Progenitor cell of endocrine pancreas (in vitro differentiated cells): ENCODE measurements around the gene SYCP2. TPM values are rescaled to one million over a fixed set of nuclear protein-coding genes. Genes with fewer than 3 reads are reported as not detected.

ENCODE experiments used
- DNase-seq: peaks from one replicate; pipeline ENCODE4 v3.0.0; 2021; ENCODE audit warnings: low spot score; ENCODE audit not compliant: unreplicated experiment
- H3K27ac Mint-ChIP-seq: 2 replicates; pipeline ENCODE4 v1.8.0; 2021; ENCODE audit warnings: mild to moderate bottlenecking, moderate library complexity, mixed read lengths
- H3K27me3 Mint-ChIP-seq: 2 replicates; pipeline ENCODE4 v1.8.0; 2021; ENCODE audit warnings: mixed read lengths
- H3K36me3 Mint-ChIP-seq: 2 replicates; pipeline ENCODE4 v1.8.0; 2022; ENCODE audit warnings: mixed read lengths; ENCODE audit not compliant: insufficient read depth
- H3K4me1 Mint-ChIP-seq: 2 replicates; pipeline ENCODE4 v1.8.0; 2021; ENCODE audit warnings: low read depth, mixed read lengths
- H3K4me3 Mint-ChIP-seq: 2 replicates; pipeline ENCODE4 v1.8.0; 2021; ENCODE audit warnings: low read depth, mild to moderate bottlenecking, moderate library complexity, mixed read lengths
- H3K9me3 Mint-ChIP-seq: 2 replicates; pipeline ENCODE4 v1.8.0; 2021; ENCODE audit warnings: low read depth, mixed read lengths
- CTCF ChIP-seq: fragments of 200-600 bp; sonication (generic); IDR thresholded peaks from one replicate; pipeline ENCODE4 v1.5.0; 2021; ENCODE audit warnings: antibody characterized with exemption, mild to moderate bottlenecking; ENCODE audit not compliant: unreplicated experiment
- total RNA-seq: library from RNA; stranded (reverse); gene quantifications from 2 replicates; pipeline ENCODE4 v1.2.1, GENCODE V29; 2021

Gene SYCP2
- total RNA-seq, 1 donor from 2014 or later, result 2.2 TPM

GRCh38 chr20:59839400-59839799 is 94.0 kb downstream of the SYCP2 start:
- TF ChIP-seq CTCF, result no peak
- no peak overlapping the region for H3K4me3 Mint-ChIP-seq
- no peak for DNase-seq
- H3K4me1 Mint-ChIP-seq, result peaks cover 5% of the 10 kb centered on the region
- no peak overlapping the region for H3K27ac Mint-ChIP-seq
- H3K9me3 Mint-ChIP-seq, result no peaks in the 10 kb centered on the region
- H3K36me3 Mint-ChIP-seq, result no peaks in the 10 kb centered on the region
- H3K27me3 Mint-ChIP-seq, result peaks cover 46% of the 10 kb centered on the region

- H3K27me3 Mint-ChIP-seq, result peaks cover 52% of the 10 kb centered on the region
- peaks cover 5% of the 10 kb centered on the region for H3K4me1 Mint-ChIP-seq
- H3K4me3 Mint-ChIP-seq, result no peak overlapping the region
- no peaks in the 10 kb centered on the region for H3K36me3 Mint-ChIP-seq
- no peak overlapping the region for H3K27ac Mint-ChIP-seq
- H3K9me3 Mint-ChIP-seq, result no peaks in the 10 kb centered on the region
- DNase-seq, result no peak
- no peak for TF ChIP-seq CTCF
These were observed 95.6 kb downstream of the SYCP2 start for GRCh38 chr20:59837623-59838394.

- DNase-seq, result no peak
- Mint-ChIP-seq H3K27me3 (peaks cover 46% of the 10 kb centered on the region), H3K36me3 (no peaks in the 10 kb centered on the region), H3K27ac (no peak overlapping the region), H3K4me3 (no peak overlapping the region), H3K9me3 (no peaks in the 10 kb centered on the region), H3K4me1 (peaks cover 5% of the 10 kb centered on the region)
- no peak for TF ChIP-seq CTCF
These were observed 96.7 kb downstream of the SYCP2 start for GRCh38 chr20:59836767-59837166.

GRCh38 chr20:59835448-59836395 is 97.7 kb downstream of the SYCP2 start:
- DNase-seq, result no peak
- Mint-ChIP-seq H3K4me1 (peaks cover 5% of the 10 kb centered on the region), H3K36me3 (no peaks in the 10 kb centered on the region), H3K4me3 (no peak overlapping the region), H3K9me3 (no peaks in the 10 kb centered on the region), H3K27me3 (peaks cover 42% of the 10 kb centered on the region), H3K27ac (no peak overlapping the region)
- no peak for TF ChIP-seq CTCF

- H3K27me3 Mint-ChIP-seq, result peaks cover 45% of the 10 kb centered on the region
- peaks cover 5% of the 10 kb centered on the region for H3K4me1 Mint-ChIP-seq
- no peaks in the 10 kb centered on the region for H3K36me3 Mint-ChIP-seq
- no peak for TF ChIP-seq CTCF
- no peak overlapping the region for H3K4me3 Mint-ChIP-seq
- no peak overlapping the region for H3K27ac Mint-ChIP-seq
- H3K9me3 Mint-ChIP-seq, result no peaks in the 10 kb centered on the region
- DNase-seq, result no peak
These were observed 98.4 kb downstream of the SYCP2 start for GRCh38 chr20:59835057-59835447.
